Immature natural killer cell (primary cell): ENCODE data around the gene TOR1AIP1. TPM values are rescaled to one million over a fixed set of nuclear protein-coding genes. Genes with fewer than 3 reads are reported as not detected.
A peak's percentile ranks its signal among the peaks of the same experiment; 100 is the strongest.

Source experiments
- DNase-seq, 3 donors: peaks; one replicate each; pipeline ENCODE4 v3.0.0; 2022; ENCODE audit warnings: mixed read lengths in 1 of 3
- H3K27ac Mint-ChIP-seq, 6 donors: one replicate each; pipeline ENCODE4 v1.8.0; 2020; ENCODE audit warnings: mixed read lengths in 6 of 6, mild to moderate bottlenecking in 5 of 6, inconsistent platforms in 4 of 6, moderate library complexity in 3 of 6
- H3K27me3 Mint-ChIP-seq, 3 donors: one replicate each; pipeline ENCODE4 v1.8.0; 2020 to 2021; ENCODE audit warnings: low read depth in 3 of 3, mild to moderate bottlenecking in 3 of 3, mixed read lengths in 3 of 3, moderate library complexity in 3 of 3, inconsistent platforms in 1 of 3
- H3K36me3 Mint-ChIP-seq, 3 donors: one replicate each; pipeline ENCODE4 v1.8.0; 2020; ENCODE audit warnings: mixed read lengths in 3 of 3, inconsistent platforms in 2 of 3, mild to moderate bottlenecking in 2 of 3
- H3K4me1 Mint-ChIP-seq, 2 donors: one replicate each; pipeline ENCODE4 v1.8.0; 2020; ENCODE audit warnings: inconsistent platforms in 2 of 2, mild to moderate bottlenecking in 2 of 2, mixed read lengths in 2 of 2, moderate library complexity in 1 of 2
- H3K4me3 Mint-ChIP-seq, 5 donors: one replicate each; pipeline ENCODE4 v1.8.0; 2020; ENCODE audit warnings: mild to moderate bottlenecking in 5 of 5, mixed read lengths in 5 of 5, inconsistent platforms in 3 of 5, moderate library complexity in 3 of 5
- H3K9me3 Mint-ChIP-seq, 6 donors: one replicate each; pipeline ENCODE4 v1.8.0; 2020; ENCODE audit warnings: mild to moderate bottlenecking in 6 of 6, mixed read lengths in 6 of 6, inconsistent platforms in 4 of 6, moderate library complexity in 3 of 6
- polyA plus RNA-seq, 3 donors: library from polyadenylated mRNA; unstranded; fragments of 300-500 nt; fragmentation: Illumina TruSeq; gene quantifications; one replicate each; pipeline ENCODE4 v1.2.3, GENCODE V29; 2021

TOR1AIP1 gene
- polyA plus RNA-seq, 3 donors from 2014 or later, result 68.9 to 96.2 (median 76.3) TPM

- no peak overlapping the region for H3K27ac Mint-ChIP-seq
- H3K4me1 Mint-ChIP-seq, result no peaks in the 10 kb centered on the region
- no peaks in the 10 kb centered on the region for H3K36me3 Mint-ChIP-seq
- H3K27me3 Mint-ChIP-seq, result peaks cover 0 to 3% (median 2%) of the 10 kb centered on the region in 3 donors
- no peaks in the 10 kb centered on the region for H3K9me3 Mint-ChIP-seq
- H3K4me3 Mint-ChIP-seq, result no peak overlapping the region
- no peak for DNase-seq
Observed at GRCh38 chr1:179933219-179933618, 51.1 kb downstream of the TOR1AIP1 start.

- no peaks in the 10 kb centered on the region for H3K9me3 Mint-ChIP-seq
- peaks cover 0 to 3% (median 2%) of the 10 kb centered on the region in 3 donors for H3K27me3 Mint-ChIP-seq
- H3K4me3 Mint-ChIP-seq, result no peak overlapping the region
- DNase-seq, result no peak
- H3K27ac Mint-ChIP-seq, result no peak overlapping the region
- H3K36me3 Mint-ChIP-seq, result no peaks in the 10 kb centered on the region
- H3K4me1 Mint-ChIP-seq, result no peaks in the 10 kb centered on the region
Observed at GRCh38 chr1:179935909-179936496, 53.9 kb downstream of the TOR1AIP1 start.

- no peak overlapping the region for H3K4me3 Mint-ChIP-seq
- no peak overlapping the region for H3K27ac Mint-ChIP-seq
- no peaks in the 10 kb centered on the region for H3K9me3 Mint-ChIP-seq
- no peak for DNase-seq
- peaks cover 0 to under 1% of the 10 kb centered on the region in 2 donors for H3K4me1 Mint-ChIP-seq
- H3K27me3 Mint-ChIP-seq, result peaks cover 0 to 3% (median 2%) of the 10 kb centered on the region in 3 donors
- H3K36me3 Mint-ChIP-seq, result no peaks in the 10 kb centered on the region
Observed at GRCh38 chr1:179937668-179938254, 55.7 kb downstream of the TOR1AIP1 start.

GRCh38 chr1:179938752-179939151 is 56.7 kb downstream of the TOR1AIP1 start:
- H3K4me3 Mint-ChIP-seq, result no peak overlapping the region
- DNase-seq, result no peak
- peaks cover 0 to 1% of the 10 kb centered on the region in 2 donors for H3K4me1 Mint-ChIP-seq
- no peaks in the 10 kb centered on the region for H3K9me3 Mint-ChIP-seq
- peaks cover 0 to 3% (median 2%) of the 10 kb centered on the region in 3 donors for H3K27me3 Mint-ChIP-seq
- H3K36me3 Mint-ChIP-seq, result no peaks in the 10 kb centered on the region
- H3K27ac Mint-ChIP-seq, result no peak overlapping the region

GRCh38 chr1:179939941-179940340 is 57.9 kb downstream of the TOR1AIP1 start:
- no peak for DNase-seq
- no peaks in the 10 kb centered on the region for H3K36me3 Mint-ChIP-seq
- peaks cover 0 to 1% of the 10 kb centered on the region in 2 donors for H3K4me1 Mint-ChIP-seq
- no peak overlapping the region for H3K4me3 Mint-ChIP-seq
- no peaks in the 10 kb centered on the region for H3K9me3 Mint-ChIP-seq
- peaks cover 0 to 2% (median under 1%) of the 10 kb centered on the region in 3 donors for H3K27me3 Mint-ChIP-seq
- H3K27ac Mint-ChIP-seq, result no peak overlapping the region

- Mint-ChIP-seq H3K27me3 (peaks cover 0 to 2% (median 0%) of the 10 kb centered on the region in 3 donors), H3K4me3 (no peak overlapping the region), H3K27ac (no peak overlapping the region), H3K36me3 (no peaks in the 10 kb centered on the region), H3K9me3 (no peaks in the 10 kb centered on the region), H3K4me1 (peaks cover 0 to 1% of the 10 kb centered on the region in 2 donors)
- DNase-seq, result no peak
Observed at GRCh38 chr1:179941454-179941853, 59.4 kb downstream of the TOR1AIP1 start.

GRCh38 chr1:179950651-179951050 is 68.6 kb downstream of the TOR1AIP1 start:
- no peak for DNase-seq
- no peak overlapping the region for H3K4me3 Mint-ChIP-seq
- no peaks in the 10 kb centered on the region for H3K9me3 Mint-ChIP-seq
- no peaks in the 10 kb centered on the region for H3K36me3 Mint-ChIP-seq
- H3K4me1 Mint-ChIP-seq, result peaks cover 29 to 35% of the 10 kb centered on the region in 2 donors
- H3K27ac Mint-ChIP-seq, result peak overlapping the region in 1 of 6 donors; percentile 17
- peaks cover 2 to 8% (median 4%) of the 10 kb centered on the region in 3 donors for H3K27me3 Mint-ChIP-seq

- Mint-ChIP-seq H3K4me1 (peaks cover 38 to 44% of the 10 kb centered on the region in 2 donors), H3K4me3 (peak overlapping the region in 1 of 5 donors; percentile 82), H3K36me3 (no peaks in the 10 kb centered on the region), H3K27me3 (peaks cover 2 to 8% (median 3%) of the 10 kb centered on the region in 3 donors), H3K9me3 (no peaks in the 10 kb centered on the region), H3K27ac (peak overlapping the region; percentile 92 to 99 (median 95))
- no peak for DNase-seq
Observed at GRCh38 chr1:179951383-179952144, 69.5 kb downstream of the TOR1AIP1 start.

GRCh38 chr1:179952186-179952585 is 70.1 kb downstream of the TOR1AIP1 start:
- Mint-ChIP-seq H3K27me3 (peaks cover 2 to 8% (median 3%) of the 10 kb centered on the region in 3 donors), H3K9me3 (no peaks in the 10 kb centered on the region), H3K4me3 (peak overlapping the region; percentile 42 to 87 (median 57)), H3K27ac (peak overlapping the region; percentile 92 to 99 (median 95)), H3K36me3 (no peaks in the 10 kb centered on the region), H3K4me1 (peaks cover 43 to 50% of the 10 kb centered on the region in 2 donors)
- no peak for DNase-seq

- H3K4me1 Mint-ChIP-seq, result peaks cover 48 to 63% of the 10 kb centered on the region in 2 donors
- peak overlapping the region; percentile 87 to 96 (median 91) for H3K4me3 Mint-ChIP-seq
- peaks cover 2 to 8% (median 3%) of the 10 kb centered on the region in 3 donors for H3K27me3 Mint-ChIP-seq
- H3K9me3 Mint-ChIP-seq, result no peaks in the 10 kb centered on the region
- no peak for DNase-seq
- peak overlapping the region; percentile 92 to 99 (median 95) for H3K27ac Mint-ChIP-seq
- H3K36me3 Mint-ChIP-seq, result no peaks in the 10 kb centered on the region
Observed at GRCh38 chr1:179953974-179954492, 71.9 kb downstream of the TOR1AIP1 start.

GRCh38 chr1:179954493-179955286 is 72.6 kb downstream of the TOR1AIP1 start, which contains the start of gene CEP350:
CEP350 (plus strand) TSS chr1:179954810; CDS start chr1:179986182, 31,372 bp downstream.
- H3K27ac Mint-ChIP-seq, result peak within 1 kb of the TSS; percentile 92 to 99 (median 95)
- H3K4me3 Mint-ChIP-seq, result peak within 1 kb of the TSS; percentile 87 to 96 (median 91)
- peaks cover 51 to 63% of the 10 kb centered on the region in 2 donors for H3K4me1 Mint-ChIP-seq
- peaks cover 2 to 8% (median 3%) of the 10 kb centered on the region in 3 donors for H3K27me3 Mint-ChIP-seq
- DNase-seq, result peak; percentile 98
- no peaks in the 10 kb centered on the region for H3K9me3 Mint-ChIP-seq
- H3K36me3 Mint-ChIP-seq, result no peaks in the 10 kb centered on the region

GRCh38 chr1:179955287-179955680 is 73.2 kb downstream of the TOR1AIP1 start:
- H3K9me3 Mint-ChIP-seq, result no peaks in the 10 kb centered on the region
- H3K27ac Mint-ChIP-seq, result peak overlapping the region; percentile 85 to 95 (median 92)
- H3K36me3 Mint-ChIP-seq, result no peaks in the 10 kb centered on the region
- H3K27me3 Mint-ChIP-seq, result peaks cover 2 to 8% (median 3%) of the 10 kb centered on the region in 3 donors
- no peak for DNase-seq
- peaks cover 53 to 63% of the 10 kb centered on the region in 2 donors for H3K4me1 Mint-ChIP-seq
- H3K4me3 Mint-ChIP-seq, result peak overlapping the region; percentile 87 to 94 (median 91)

GRCh38 chr1:179955731-179956130 is 73.6 kb downstream of the TOR1AIP1 start:
- Mint-ChIP-seq H3K27me3 (peaks cover 2 to 8% (median 3%) of the 10 kb centered on the region in 3 donors), H3K4me3 (peak overlapping the region; percentile 87 to 94 (median 91)), H3K9me3 (no peaks in the 10 kb centered on the region), H3K27ac (peak overlapping the region; percentile 85 to 95 (median 92)), H3K36me3 (no peaks in the 10 kb centered on the region), H3K4me1 (peaks cover 55 to 63% of the 10 kb centered on the region in 2 donors)
- no peak for DNase-seq
